Measurements from ENCODE around the gene MVD. TPM values are rescaled to one million over a fixed set of nuclear protein-coding genes. Genes with fewer than 3 reads are reported as not detected.
A peak's percentile ranks its signal among the peaks of the same experiment; 100 is the strongest.

Gene MVD
- total and polyA plus RNA-seq, 8 donors, result 7.1 to 302 (median 45.9) TPM

GRCh38 chr16:88688013-88688778 is 25.3 kb upstream of the MVD start:
- WGBS, 5 donors, result 21 to 31% (median 28%) methylated on average over 27 to 28 of the region's 28 CpGs
- DNase-seq, result peak; percentile 81 to 92

GRCh38 chr16:88687676-88688012 is 24.8 kb upstream of the MVD start:
- Histone ChIP-seq H3K9me3 (no peaks in the 10 kb centered on the region), H3K4me3 (no peak overlapping the region), H3K27ac (peak overlapping the region; percentile 21 to 84 (median 76)), H3K36me3 (no peaks in the 10 kb centered on the region), H3K27me3 (peaks cover 5 to 92% (median 22%) of the 10 kb centered on the region in 3 donors), H3K4me1 (peaks cover 29 to 59% (median 47%) of the 10 kb centered on the region in 4 donors)
- TF ChIP-seq EP300 (IDR thresholded peaks at IDR 0.05) (no peak), POLR2AphosphoS5 (IDR thresholded peaks at IDR 0.05) (no peak), POLR2A (IDR thresholded peaks at IDR 0.05) (no peak), CTCF (IDR thresholded peaks at IDR 0.05) (no peak)
- WGBS, 5 donors, result 34 to 64% (median 42%) methylated on average over 3 of the region's 3 CpGs
- no peak for DNase-seq
- intact Hi-C loops (cut with DNase I; ENCODE audit: low total_unique reads), result no loop called here

More at GRCh38 chr16:88688013-88688778, 25.3 kb upstream of the MVD start:
- Histone ChIP-seq H3K4me1 (peaks cover 29 to 59% (median 47%) of the 10 kb centered on the region in 4 donors), H3K36me3 (no peaks in the 10 kb centered on the region), H3K9me3 (no peaks in the 10 kb centered on the region), H3K4me3 (no peak overlapping the region), H3K27ac (peak overlapping the region; percentile 21 to 84 (median 76)), H3K27me3 (peaks cover 5 to 92% (median 22%) of the 10 kb centered on the region in 3 donors)
- intact Hi-C loops (cut with DNase I; ENCODE audit: low total_unique reads), result no loop called here
- TF ChIP-seq POLR2A (IDR thresholded peaks at IDR 0.05) (no peak), POLR2AphosphoS5 (IDR thresholded peaks at IDR 0.05) (peak in 2 of 3 donors; percentile 27 to 29), CTCF (IDR thresholded peaks at IDR 0.05) (no peak), EP300 (IDR thresholded peaks at IDR 0.05) (no peak)

DNA sequence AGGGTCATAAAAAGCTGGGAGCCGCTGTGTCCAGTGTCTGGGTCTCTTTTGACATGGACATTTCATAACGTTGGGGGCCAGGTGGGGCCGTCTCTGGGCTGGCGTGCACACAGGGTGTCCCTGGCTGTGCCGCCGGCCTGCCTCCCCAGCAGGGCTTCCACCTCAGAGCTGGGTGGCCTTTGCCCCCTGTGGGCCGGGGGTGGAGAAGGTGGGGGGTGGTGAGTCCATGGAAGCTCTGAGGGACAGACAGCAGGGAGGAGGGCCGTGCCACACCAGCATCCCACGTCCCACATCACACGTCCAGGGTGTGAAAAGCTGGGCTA is 24.3 kb upstream of the MVD start:
- Histone ChIP-seq H3K9me3 (no peaks in the 10 kb centered on the region), H3K36me3 (no peaks in the 10 kb centered on the region), H3K27me3 (peaks cover 5 to 90% (median 22%) of the 10 kb centered on the region in 3 donors), H3K4me3 (no peak overlapping the region), H3K4me1 (peaks cover 29 to 57% (median 45%) of the 10 kb centered on the region in 4 donors), H3K27ac (peak overlapping the region; percentile 21 to 84 (median 76))
- 38 to 65% (median 50%) methylated on average over 3 to 10 of the region's 10 CpGs for WGBS, 5 donors
- TF ChIP-seq CTCF (IDR thresholded peaks at IDR 0.05) (no peak), POLR2A (IDR thresholded peaks at IDR 0.05) (no peak), POLR2AphosphoS5 (IDR thresholded peaks at IDR 0.05) (no peak), EP300 (IDR thresholded peaks at IDR 0.05) (no peak)
- DNase-seq, result no peak
- intact Hi-C loops (cut with DNase I; ENCODE audit: low total_unique reads), result no loop called here

DNA sequence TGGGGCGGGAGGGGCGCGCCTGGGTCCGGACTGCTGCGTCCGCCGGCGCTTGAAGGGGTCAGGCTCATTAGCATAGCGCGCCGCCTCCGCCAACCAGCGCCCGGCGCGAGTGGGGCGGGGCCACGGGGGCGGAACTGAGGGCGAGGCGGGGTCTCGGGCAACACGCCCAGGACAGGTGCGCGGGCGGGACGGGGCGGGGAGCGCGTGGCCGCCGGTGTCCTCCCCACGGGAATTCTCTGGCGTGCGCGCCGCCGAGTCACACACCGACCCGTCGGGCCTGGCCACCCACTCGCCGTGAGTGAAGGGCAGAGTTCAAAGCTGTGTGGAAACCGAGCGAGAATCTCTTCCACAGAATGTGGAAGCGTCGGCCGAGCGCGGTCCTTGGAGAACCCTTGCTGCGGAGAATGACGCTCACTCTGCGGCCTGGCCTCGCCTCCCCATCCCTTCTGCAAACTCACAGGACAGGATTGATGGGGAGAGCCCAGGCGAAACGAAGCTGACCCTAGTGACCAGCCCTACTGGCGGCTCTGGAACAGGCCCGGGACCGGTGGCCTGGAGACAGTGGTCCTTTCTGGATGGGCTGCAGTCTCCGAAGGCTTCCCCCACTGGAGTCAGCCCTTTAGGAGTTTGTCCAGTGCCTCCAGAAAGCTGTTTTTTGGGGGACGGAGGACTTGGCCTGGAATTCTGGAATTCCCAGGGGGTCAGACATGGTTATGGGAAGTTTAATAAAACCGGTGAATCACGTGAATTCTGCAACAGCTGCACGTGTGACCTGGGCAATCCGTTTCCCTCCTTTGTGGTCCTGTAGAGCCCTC is 23.8 kb upstream of the MVD start, which contains the start of gene SNAI3:
TSS of gene SNAI3 (minus strand) at position 69 of the 815 bp plus-strand sequence. CDS start 101 bp downstream, outside the sequence.
- Histone ChIP-seq H3K27ac (peak within 1 kb of the TSS; percentile 74 to 84 (median 81)), H3K4me3 (peak within 1 kb of the TSS; percentile 55 to 70 (median 58)), H3K4me1 (peaks cover 29 to 56% (median 47%) of the 10 kb centered on the region in 4 donors), H3K9me3 (no peaks in the 10 kb centered on the region), H3K27me3 (peaks cover 5 to 90% (median 22%) of the 10 kb centered on the region in 3 donors), H3K36me3 (no peaks in the 10 kb centered on the region)
- TF ChIP-seq POLR2A (IDR thresholded peaks at IDR 0.05), result no peak
- TF ChIP-seq POLR2AphosphoS5 (IDR thresholded peaks at IDR 0.05), result peak in 1 of 3 donors; percentile 53
- TF ChIP-seq CTCF (IDR thresholded peaks at IDR 0.05), result no peak
- intact Hi-C loops (cut with DNase I; ENCODE audit: low total_unique reads), result no loop called here
- WGBS, 5 donors, result 6 to 17% (median 7%) methylated on average over 17 to 65 of the region's 65 CpGs
- DNase-seq, result peak; percentile 94 to 95

Data from stomach (tissue), 9 donors.